HG02610 (cell line): ENCODE measurements around the gene DOCK1.

Source experiments
- ATAC-seq: cut with Tn5 transposase; IDR thresholded peaks from one replicate; pipeline ENCODE4 v1.9.1; 2021; ENCODE audit warnings: mild to moderate bottlenecking, moderate library complexity; ENCODE audit not compliant: unreplicated experiment

DOCK1 gene

GRCh38 chr10:127410030-127410429 is 504.8 kb downstream of the DOCK1 start:
- ATAC-seq, result no peak

DNA sequence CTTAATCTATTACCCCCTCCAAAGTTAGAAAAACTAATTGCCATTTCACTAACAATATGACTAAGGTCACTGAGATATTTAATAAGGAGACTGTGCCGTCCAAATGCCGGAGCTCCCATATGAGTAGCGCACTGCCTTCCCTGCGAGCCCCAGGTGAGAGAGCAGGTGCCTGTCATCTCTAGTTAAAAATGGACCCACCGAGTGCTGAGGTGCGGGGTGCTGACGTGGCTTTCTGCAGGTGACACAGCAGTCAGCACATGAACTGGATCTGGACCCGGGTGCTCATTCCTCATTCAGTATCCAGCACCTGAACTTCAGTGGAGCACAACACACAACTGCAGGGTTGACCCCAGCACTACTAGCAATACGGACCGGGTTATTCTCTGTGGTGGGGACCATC is 505.8 kb downstream of the DOCK1 start:
- no peak for ATAC-seq

- no peak for ATAC-seq
Measured at GRCh38 chr10:127413326-127413725, 508.1 kb downstream of the DOCK1 start.

DNA sequence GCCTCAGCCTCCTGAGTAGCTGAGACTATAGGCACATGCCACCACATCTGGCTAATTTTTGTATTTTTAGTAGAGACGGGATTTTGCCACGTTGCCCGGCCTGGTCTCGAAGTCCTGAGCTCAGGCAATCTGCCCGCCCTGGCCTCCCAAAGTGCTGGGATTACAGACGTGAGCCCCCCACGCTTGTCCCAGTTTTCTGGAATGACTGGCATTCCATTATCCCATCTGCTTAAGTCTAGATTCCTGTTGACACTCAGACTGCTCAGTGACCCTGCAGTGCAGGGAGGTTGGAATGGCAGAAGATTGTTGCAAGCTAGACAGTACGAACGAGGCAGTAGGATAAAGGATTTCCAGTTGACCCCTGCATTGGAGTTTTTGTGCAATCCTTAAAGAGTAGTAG is 508.8 kb downstream of the DOCK1 start:
- no peak for ATAC-seq

- ATAC-seq, result no peak
Measured at GRCh38 chr10:127415116-127415515, 509.9 kb downstream of the DOCK1 start.

GRCh38 chr10:127415901-127416581 is 510.8 kb downstream of the DOCK1 start:
- ATAC-seq, result no peak

- ATAC-seq, result no peak
Measured at GRCh38 chr10:127417031-127417430, 511.8 kb downstream of the DOCK1 start.

DNA sequence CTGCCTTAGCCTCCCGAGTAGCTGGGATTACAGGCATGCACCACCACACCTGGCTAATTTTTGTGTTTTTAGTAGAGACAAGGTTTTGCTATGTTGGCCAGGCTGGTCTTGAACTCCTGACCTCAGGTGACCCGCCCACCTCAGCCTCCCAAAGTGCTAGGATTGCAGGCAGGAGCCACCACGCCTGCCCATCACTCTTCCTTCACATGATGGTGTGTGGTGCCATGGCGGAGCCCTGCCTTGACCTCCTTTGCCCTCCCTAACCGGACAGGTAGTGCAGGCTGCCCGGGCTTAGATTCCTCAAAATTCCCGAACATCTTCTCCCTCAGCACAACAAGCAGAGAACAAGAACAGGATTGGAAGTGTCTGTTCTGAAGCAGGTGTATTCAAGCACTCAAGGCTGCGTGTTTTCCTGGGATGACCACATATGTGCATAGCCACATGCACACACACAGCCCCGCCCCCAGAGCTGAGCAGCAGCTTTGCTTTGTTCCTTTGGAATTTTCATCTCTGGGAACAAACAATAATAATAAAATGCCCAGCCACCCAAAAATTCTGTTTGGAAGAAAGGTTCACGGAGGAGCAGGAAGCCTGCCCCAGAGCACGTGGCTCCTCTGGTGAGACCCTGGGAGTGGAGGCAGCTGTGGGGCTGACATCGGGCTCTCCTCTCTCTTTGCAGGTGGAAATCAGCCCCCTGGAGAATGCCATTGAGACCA is 512.6 kb downstream of the DOCK1 start:
- no peak for ATAC-seq

- ATAC-seq, result no peak
Measured at GRCh38 chr10:127418536-127419168, 513.4 kb downstream of the DOCK1 start.

DNA sequence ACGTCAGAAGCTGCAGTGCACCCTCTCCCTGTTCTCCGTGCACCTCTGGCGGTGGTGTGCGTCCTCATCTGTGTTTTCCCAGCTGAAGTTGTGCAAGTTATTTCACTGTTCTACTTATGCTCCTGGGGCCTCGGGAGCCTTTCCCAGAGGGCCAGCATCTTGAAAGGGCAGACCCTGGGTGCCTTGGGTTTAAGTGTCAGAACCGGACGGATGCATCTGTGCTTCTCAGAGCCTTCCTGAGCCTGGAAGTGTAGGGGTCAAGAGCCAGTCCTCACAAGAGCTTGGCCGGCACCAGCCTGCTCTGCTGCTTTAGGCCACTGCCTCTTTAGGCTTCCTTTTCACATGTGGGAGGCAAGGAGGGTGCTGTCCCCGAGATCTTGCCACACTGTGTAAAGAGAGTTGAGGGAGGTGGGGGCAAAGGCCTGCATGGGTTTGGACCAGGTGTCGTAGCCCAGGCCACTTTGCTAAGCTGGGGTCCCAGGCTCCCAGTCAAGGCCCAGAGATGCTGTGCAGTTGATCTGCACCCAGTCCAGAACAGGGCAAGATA is 515.0 kb downstream of the DOCK1 start:
- no peak for ATAC-seq

GRCh38 chr10:127423218-127423915 is 518.1 kb downstream of the DOCK1 start:
- ATAC-seq, result no peak

- no peak for ATAC-seq
Measured at GRCh38 chr10:127424594-127425264, 519.5 kb downstream of the DOCK1 start.

DNA sequence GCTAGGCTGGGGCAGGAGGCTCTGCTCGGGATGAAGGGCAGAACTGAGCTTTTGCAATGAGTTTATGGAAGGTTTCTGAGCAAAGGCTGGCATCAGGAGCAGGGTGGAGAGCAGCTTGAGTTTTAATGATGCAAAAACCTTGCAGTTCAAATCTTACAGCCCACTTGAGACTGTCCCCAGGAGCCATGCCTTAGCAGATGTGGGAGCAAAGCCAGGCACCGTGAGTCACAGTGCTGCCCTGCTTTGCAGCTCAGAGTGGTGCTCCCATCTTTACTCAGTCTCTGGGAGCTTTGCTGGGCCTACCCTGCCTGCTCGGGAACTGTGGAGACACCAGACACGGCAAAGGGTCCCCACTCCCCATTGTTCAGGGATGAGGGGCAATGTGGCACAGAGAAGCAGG is 521.5 kb downstream of the DOCK1 start:
- ATAC-seq, result no peak

DNA sequence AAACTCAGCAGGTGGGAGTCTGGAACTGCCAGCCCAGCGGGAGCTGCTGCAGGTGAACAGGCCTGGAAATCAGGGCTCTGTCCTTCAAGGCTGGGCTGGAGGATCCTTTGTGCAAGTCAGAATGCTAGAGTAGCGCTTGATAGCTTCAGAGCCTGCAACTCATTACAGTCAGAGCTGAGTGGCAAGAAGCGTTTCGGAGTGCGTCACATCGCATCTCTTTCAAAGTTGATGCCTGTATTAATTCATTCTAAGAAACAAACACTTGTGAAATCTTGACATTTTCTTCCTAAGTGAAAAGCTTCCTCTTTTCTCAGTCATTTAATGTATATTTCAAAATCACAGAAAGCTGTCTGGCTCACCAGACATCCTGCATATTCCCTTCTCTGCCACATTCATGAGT is 522.7 kb downstream of the DOCK1 start:
- no peak for ATAC-seq

DNA sequence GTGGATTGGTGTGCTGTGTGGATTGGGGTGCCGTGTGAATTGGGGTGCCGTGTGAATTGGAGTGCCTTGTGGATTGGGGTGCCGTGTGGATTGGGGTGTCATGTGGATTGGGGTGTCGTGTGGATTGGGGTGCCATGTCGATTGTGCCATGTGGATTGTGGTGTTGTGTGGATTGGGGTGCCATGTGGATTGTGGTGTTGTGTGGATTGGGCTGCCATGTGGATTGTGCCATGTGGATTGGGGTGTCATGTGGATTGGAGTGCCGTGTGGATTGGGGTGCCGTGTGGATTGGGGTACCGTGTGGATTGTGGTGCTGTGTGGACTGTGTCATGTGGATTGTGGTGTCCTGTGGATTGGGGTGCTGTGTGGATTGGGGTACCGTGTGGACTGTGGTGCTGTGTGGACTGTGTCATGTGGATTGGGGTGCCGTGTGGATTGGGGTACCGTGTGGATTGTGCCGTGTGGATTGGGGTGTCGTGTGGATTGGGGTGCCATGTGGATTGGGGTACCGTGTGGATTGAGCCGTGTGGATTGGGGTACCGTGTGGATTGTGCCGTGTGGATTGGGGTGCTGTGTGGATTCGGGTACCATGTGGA is 523.3 kb downstream of the DOCK1 start:
- no peak for ATAC-seq

DNA sequence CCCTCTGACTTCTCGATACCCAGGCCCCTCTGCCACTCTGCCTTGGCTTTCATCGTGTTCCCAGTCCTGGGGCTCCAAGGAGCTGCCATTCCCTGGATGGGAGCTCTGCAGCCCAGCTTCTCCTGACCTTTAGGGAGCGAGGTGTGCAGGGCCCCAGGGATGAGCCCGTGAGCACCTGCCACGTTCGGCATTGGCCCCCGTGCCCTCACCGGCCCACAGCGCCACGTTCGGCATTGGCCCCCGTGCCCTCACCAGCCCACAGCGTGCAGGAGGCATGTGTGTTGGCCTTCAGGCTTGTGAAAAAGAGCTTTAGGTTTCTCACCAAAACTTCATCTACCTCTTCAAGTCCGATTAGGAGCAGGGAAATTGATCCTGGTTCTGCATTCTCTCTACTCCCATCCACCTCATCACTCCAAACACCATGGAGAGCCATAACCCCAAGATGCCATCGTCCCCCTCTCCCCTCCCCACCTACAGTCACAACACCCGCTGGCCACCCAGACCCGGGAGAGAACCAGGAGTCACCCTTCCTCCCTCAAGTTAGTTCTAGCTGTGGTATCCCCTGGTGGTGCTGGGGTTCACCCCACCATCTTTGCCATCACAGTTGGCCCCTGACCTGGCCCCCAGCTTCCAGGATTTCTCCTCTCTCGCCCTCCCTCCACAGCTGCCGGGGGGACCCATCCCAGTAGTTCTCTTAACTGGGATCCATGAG is 524.5 kb downstream of the DOCK1 start:
- no peak for ATAC-seq

- no peak for ATAC-seq
Measured at GRCh38 chr10:127431525-127431924, 526.3 kb downstream of the DOCK1 start.

- no peak for ATAC-seq
Measured at GRCh38 chr10:127434006-127434405, 528.8 kb downstream of the DOCK1 start.

DNA sequence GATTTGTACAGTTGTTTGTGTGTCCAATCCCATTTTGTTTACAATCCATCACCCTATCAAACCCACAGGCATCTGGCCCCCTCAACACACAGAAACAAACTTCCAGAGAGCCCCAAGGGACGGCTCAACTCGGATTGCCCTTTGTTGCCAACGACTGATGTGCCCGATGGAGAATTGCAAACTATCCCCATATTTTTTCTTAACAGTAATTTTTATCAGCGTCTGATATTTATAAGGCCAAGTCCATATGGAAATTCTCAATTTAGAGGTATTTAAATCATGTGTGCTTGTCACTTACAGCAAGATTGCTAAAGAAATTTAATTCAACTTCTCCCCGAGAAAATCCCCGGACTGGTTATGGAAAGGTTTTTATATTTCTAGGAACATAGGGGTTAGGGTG is 530.0 kb downstream of the DOCK1 start:
- no peak for ATAC-seq

DNA sequence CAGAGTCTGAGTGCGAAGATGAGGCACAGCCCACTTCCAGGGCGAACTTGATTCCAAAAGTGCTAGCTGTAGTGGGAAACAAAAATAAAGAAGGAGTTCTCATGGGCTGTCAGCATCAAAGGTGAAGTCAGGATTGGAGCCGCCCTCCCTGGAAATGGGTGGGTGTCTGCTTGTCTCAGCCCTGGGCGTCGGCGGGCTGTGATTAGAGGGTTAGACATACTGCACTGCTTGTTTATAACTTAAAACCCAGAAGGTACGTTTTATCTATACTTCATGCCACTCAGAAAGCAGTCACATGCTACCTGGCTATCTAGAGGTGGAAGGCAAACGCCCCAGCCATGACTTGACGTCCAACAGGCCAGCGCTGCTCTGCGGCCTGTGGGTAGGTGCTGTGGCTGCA is 535.1 kb downstream of the DOCK1 start:
- no peak for ATAC-seq
